Fibroblast of skin of abdomen (primary cell): Measurements from ENCODE around the gene CNGB1.
"Not testable (repeated sequence)": the region's sequence is repeated elsewhere in the genome, so short reads cannot be mapped to it uniquely, and the experiment has no call there.

Source experiments
- DNase-seq: peaks from one replicate; pipeline ENCODE4 v3.0.0-alpha.2; 2013

CNGB1 gene

GRCh38 chr16:57923841-57924240, 47.1 kb downstream of the CNGB1 start:
- no peak for DNase-seq

GRCh38 chr16:57923418-57923817, 47.5 kb downstream of the CNGB1 start:
- DNase-seq, result no peak

DNA sequence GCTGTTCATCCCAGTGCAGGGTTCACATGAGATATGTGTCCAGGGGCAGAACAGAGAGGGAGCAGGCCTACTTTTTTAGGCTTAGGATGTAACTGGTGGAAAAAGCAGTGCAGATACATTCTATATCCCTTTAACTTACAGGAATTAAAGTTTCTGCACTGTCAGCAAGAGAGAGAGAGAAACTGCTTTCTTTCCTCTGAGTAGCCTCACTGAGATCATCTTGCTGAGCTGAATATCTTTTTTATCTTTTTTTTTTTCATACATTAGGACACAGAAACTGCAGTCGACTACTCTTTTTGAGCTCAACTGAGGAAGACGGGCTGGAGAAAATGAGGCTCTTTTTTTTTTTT, 50.1 kb downstream of the CNGB1 start:
- no peak for DNase-seq

DNA sequence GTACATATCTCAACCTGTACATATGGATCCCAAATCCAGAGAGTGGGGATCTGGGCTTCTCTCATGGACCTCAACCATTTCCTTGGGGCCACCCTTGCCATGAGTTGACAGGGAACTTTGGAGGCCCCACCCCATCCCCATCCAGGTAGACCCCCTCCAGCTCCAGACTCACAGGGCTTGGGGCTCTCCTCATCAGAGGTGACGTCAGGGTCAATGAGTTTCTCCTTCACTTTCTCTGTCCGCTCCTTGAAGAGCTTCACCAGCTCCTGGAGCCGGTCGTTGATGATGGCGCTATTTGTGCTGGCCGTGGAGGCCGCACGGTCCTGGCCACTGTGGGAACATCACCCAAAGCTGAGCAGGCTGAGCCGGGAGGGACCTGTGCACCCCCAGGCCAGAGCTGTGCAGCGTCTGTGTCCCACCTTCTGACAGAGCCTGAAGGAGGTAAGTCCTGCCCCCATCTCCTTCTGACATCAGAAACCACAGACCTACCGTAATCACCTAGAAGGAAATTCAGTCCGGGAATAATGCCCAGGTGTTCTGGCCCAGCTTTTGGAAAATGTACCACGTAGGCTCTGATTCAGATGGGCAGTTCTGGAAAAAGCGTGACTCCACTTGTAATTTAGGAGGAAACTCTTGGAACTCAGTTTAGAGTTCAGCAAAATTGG, 50.6 kb downstream of the CNGB1 start:
- DNase-seq, result no peak

GRCh38 chr16:57918994-57919393, 51.9 kb downstream of the CNGB1 start:
- DNase-seq, result no peak

GRCh38 chr16:57918444-57918843, 52.5 kb downstream of the CNGB1 start:
- no peak for DNase-seq

- not testable (repeated sequence) for DNase-seq
Observed at GRCh38 chr16:57917929-57918328, 53.0 kb downstream of the CNGB1 start.

DNA sequence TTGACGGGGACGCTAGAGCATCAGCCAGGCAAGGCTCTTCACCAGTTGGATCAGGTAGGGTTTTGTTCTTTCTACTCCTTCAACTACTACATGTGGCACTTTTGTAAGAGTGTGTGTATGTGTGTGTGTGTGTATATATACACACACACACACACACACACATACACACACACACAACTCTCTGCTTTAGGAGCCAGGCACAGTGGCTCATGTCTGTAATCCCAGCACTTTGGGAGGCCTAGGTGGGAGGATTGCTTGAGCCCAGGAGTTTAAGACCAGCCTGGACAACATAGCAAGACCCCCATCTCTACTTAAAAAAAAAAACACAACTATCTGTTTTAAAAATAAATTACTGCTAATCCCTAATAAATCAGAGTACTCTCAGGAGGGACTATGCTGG, 53.4 kb downstream of the CNGB1 start:
- DNase-seq, result not testable (repeated sequence)

GRCh38 chr16:57916735-57917438, 54.0 kb downstream of the CNGB1 start:
- DNase-seq, result no peak

GRCh38 chr16:57915811-57916488, 55.0 kb downstream of the CNGB1 start:
- no peak for DNase-seq

DNA sequence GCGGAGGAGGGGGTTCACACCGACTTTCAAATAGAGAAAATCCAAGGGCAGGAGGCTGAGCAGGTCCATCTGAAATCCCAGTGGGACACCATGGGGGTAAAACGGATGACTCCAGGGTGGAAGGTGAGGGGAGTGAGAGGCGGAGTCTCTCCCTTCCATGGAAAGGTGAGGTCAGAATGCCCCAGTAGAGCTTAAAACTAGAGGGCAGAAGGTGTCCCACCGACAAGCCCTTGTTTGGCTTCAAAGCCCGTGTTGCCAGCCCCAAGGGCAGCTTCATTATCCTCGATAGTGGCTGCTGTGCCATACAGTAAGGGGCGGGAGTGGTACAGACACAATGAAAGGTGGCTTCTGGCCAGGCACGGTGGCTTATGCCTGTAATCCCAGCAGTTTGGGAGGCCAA, 55.7 kb downstream of the CNGB1 start:
- no peak for DNase-seq

DNA sequence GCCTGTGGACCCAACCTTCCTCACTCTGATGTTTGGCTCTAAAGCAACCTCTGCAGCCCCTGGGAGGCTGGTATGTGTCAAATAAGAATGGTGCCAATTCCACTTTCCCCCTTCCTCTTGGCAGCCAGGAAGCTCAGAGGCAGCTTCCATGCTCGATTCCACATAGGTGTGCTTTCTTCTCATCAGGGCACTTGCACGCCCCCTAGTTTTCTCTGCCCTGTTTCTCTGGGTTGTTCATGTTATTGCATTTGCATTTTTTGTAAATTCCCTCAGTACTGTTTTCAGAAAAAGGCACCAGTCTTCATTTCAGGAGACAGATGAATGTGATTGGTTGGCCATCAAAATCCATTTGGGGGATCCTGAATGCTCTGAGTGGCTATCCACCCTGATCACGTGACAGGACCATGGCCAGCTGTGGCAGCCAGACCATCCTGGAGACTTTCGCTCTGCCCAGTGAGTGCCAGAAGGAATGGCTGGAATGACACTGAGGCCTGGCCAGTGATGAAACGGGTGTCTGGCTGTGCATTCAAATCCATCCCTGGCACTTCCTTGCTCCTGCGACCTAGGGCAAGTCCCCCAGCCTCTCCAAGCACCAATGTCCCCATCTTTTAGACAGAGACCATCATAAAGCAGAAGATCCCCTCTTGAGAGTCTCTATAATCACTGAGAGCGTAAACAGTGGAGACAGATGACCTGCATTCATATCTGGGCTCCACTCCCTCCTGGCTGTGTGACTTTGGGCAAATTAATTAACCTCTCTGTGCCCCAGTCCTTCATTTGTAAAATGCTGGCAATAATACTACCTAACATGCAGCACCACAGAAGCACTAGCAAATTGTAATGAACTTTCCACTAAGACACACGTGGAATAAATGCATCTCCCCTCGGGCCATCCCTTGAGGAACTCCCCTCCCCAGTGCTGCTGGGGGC, 56.4 kb downstream of the CNGB1 start:
- no peak for DNase-seq

- no peak for DNase-seq
Observed at GRCh38 chr16:57912529-57913260, 58.2 kb downstream of the CNGB1 start.

GRCh38 chr16:57911743-57912142, 59.2 kb downstream of the CNGB1 start:
- DNase-seq, result no peak

GRCh38 chr16:57910696-57911095, 60.2 kb downstream of the CNGB1 start:
- DNase-seq, result no peak

DNA sequence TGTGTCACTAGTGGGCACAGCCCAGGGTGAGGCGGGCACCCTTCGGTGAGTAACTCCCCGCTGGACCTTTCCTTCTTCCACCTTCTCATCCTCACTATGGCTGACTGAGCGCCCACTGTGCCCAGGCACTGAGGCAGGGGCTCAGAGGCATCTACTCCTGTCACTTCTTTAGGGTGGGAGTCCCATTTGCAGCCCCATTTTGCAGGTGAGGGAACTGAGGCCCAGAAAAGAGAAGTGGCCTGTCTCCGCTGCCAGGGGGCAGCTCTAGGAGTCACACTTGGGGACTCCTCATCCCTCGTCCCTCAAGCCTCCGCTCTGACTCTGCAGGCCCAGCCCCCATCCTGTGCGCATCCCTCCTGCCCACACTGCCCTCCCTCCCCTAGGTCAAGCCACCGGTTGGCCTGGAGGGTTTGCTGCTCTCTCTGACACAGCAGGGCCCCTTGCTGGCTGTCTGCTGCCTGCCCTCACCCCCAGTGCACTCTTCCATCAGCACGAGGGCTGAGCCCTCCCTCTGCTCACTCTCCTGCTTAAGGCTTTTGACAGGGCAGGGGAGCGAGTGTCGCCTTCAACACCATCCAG, 62.4 kb downstream of the CNGB1 start:
- DNase-seq, result no peak

DNA sequence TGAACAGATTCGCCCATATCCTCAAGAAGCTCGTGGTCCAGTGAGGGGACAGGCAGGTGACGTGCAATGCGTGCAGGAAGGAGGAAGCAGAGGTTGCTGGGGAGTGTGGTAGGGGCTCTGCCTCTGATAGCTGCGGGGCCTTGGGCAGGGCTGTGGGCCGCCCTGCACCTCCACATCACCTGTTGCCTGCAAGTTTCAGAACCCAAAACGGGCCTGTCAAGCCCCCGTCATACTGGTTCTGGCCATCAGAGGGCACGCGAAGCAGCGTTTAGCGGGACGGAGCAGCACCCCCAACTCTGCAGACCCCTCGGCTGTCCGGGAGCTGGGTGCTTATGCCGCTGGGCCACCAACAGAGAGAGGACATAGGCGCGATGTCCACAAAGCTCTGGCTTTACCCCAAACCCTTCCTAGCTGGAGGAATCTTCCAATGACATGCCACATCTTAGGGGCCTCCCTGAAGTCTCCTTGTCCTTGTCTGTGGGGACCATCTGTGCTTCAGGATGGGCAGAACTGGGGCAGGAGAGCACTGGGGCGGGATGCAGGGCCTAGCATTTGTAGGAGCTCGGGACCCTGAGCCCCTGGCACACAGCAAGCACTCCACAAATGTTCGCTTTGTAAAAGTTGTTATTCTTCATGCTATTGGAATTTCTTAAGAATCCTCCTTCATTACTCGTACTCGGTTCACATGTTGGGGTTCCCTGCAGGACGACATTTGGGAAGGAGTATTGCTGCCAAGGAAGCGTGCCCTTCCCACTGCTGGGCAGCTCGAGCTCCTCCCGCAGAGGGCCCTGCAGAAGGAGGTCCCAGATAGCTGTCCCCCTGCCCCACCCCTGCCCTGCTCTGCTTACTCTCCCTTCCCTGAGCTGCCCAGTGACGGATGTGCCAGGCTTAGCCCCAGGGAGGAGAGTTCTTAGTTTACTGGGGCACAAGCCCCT, 64.3 kb downstream of the CNGB1 start:
- DNase-seq, result no peak

DNA sequence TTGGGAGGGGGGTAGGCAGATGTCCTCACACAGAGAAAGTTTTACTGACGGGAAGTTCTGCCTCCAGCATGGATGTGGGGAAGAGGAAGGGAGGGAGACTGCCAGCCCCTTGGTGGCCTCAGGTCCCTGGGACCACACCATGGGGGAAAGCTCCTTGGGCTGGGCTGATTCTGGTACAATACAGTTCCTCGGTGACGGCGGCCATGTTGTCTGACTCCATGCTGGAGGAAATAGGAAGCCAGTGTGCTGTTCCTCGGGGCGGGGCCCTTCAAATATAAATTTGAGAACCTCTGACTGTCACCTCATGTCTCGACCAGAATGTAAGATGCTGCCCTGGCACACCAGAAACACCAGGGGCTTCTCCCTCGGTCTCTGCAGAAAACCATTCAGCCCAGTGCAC, 66.8 kb downstream of the CNGB1 start:
- DNase-seq, result no peak

GRCh38 chr16:57903656-57904055, 67.3 kb downstream of the CNGB1 start:
- no peak for DNase-seq

DNA sequence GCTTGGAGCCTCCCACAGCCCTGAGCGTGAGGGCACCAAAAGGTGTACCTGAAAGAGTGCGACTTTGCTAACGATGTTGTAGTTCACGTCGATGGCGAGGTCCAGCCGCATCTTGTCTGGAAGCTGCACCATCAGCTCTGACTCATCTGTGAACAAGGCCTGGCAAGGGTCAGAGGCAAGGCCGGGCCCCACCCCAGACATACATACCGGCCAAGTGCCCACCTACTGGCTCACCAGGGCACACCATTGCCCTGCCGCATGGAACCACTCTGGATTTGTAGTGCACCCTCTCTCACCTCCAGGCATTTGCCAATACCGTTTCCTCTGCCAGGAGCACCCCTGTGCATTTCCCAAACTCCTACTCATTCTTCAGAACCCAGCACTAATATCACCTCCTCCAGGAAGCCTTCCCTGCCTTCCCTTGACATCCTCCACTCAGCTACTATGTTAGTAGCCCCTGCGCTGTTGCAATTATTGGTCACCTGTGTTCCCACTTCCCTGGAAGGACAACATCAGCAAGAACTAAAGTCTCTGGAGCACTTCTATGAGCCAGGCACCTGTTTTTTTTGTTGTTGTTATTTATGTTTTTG, 69.4 kb downstream of the CNGB1 start:
- no peak for DNase-seq
